Stimulated activated naive B cell treated with anti-CD40 and anti-IgM and Interleukin-4, amounts not matched to agents 10 μg/mL and 1 μg/mL and 100 μg/mL, for 72 hours (primary cell): ENCODE results near the gene RALA.
A peak's percentile ranks its signal among the peaks of the same experiment; 100 is the strongest.

Experiments used
- ATAC-seq, 2 donors: fragments of 150-1000 bp; cut with Tn5 transposase; replicated peaks; 2 replicates each; pipeline ENCODE4 v1.10.0; 2021; ENCODE audit warnings: moderate library complexity in 1 of 2
- DNase-seq: peaks from one replicate; pipeline ENCODE4 v3.0.0; 2021
- H3K27ac Mint-ChIP-seq: one replicate; pipeline ENCODE4 v1.8.0; 2022; ENCODE audit warnings: mild to moderate bottlenecking, mixed read lengths
- H3K27me3 Mint-ChIP-seq, 2 donors: one replicate each; pipeline ENCODE4 v1.8.0; 2022; ENCODE audit warnings: mixed read lengths in 2 of 2
- H3K36me3 Mint-ChIP-seq, 2 donors: one replicate each; pipeline ENCODE4 v1.8.0; 2022; ENCODE audit warnings: mixed read lengths in 2 of 2, mild to moderate bottlenecking in 1 of 2
- H3K4me1 Mint-ChIP-seq, 2 donors: one replicate each; pipeline ENCODE4 v1.8.0; 2022; ENCODE audit warnings: mixed read lengths in 2 of 2, mild to moderate bottlenecking in 1 of 2
- H3K4me3 Mint-ChIP-seq, 2 donors: one replicate each; pipeline ENCODE4 v1.8.0; 2022; ENCODE audit warnings: mild to moderate bottlenecking in 2 of 2, mixed read lengths in 2 of 2, moderate library complexity in 1 of 2
- H3K9me3 Mint-ChIP-seq, 2 donors: one replicate each; pipeline ENCODE4 v1.8.0; 2022; ENCODE audit warnings: mixed read lengths in 2 of 2, mild to moderate bottlenecking in 1 of 2

The RALA gene

GRCh38 chr7:39605087-39605486 lies 18.3 kb upstream of the RALA start:
- H3K27ac Mint-ChIP-seq, result no peak overlapping the region
- H3K4me3 Mint-ChIP-seq, result no peak overlapping the region
- H3K9me3 Mint-ChIP-seq, result no peaks in the 10 kb centered on the region
- H3K4me1 Mint-ChIP-seq, result peaks cover 9 to 28% of the 10 kb centered on the region in 2 donors
- no peak for DNase-seq
- peaks cover 5 to 13% of the 10 kb centered on the region in 2 donors for H3K27me3 Mint-ChIP-seq
- peak; percentile 77 to 78 for ATAC-seq
- H3K36me3 Mint-ChIP-seq, result peaks cover 0 to 1% of the 10 kb centered on the region in 2 donors

DNA sequence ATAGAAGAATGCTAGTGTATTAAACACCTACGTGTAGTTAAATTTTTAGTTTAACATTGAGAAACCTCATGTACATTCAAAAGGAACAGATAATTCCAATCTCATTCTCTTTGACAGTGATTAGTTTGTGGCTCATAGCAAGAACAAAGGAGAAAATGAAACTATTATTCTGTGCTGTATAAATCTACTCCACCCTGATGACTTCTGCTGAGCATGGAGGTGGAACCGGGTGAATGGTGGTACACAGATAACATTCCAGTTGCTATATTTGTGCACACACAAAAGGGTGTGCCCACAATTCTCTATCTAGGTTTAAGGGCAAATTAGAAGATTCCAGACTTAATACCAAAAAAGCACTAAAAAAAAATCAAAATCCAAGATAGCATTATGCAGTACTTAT lies 17.0 kb upstream of the RALA start:
- H3K4me3 Mint-ChIP-seq, result no peak overlapping the region
- H3K36me3 Mint-ChIP-seq, result peaks cover 0 to 1% of the 10 kb centered on the region in 2 donors
- peaks cover 9 to 35% of the 10 kb centered on the region in 2 donors for H3K4me1 Mint-ChIP-seq
- H3K9me3 Mint-ChIP-seq, result no peaks in the 10 kb centered on the region
- H3K27me3 Mint-ChIP-seq, result peaks cover 14 to 18% of the 10 kb centered on the region in 2 donors
- H3K27ac Mint-ChIP-seq, result no peak overlapping the region
- DNase-seq, result no peak
- ATAC-seq, result no peak

GRCh38 chr7:39606941-39607340 lies 16.4 kb upstream of the RALA start:
- Mint-ChIP-seq H3K4me1 (peaks cover 9 to 35% of the 10 kb centered on the region in 2 donors), H3K9me3 (no peaks in the 10 kb centered on the region), H3K27ac (no peak overlapping the region), H3K27me3 (peaks cover 14 to 18% of the 10 kb centered on the region in 2 donors), H3K4me3 (no peak overlapping the region), H3K36me3 (peaks cover 0 to 1% of the 10 kb centered on the region in 2 donors)
- no peak for ATAC-seq
- no peak for DNase-seq

GRCh38 chr7:39607865-39608264 lies 15.5 kb upstream of the RALA start:
- no peaks in the 10 kb centered on the region for H3K9me3 Mint-ChIP-seq
- no peak overlapping the region for H3K27ac Mint-ChIP-seq
- H3K27me3 Mint-ChIP-seq, result peaks cover 14 to 22% of the 10 kb centered on the region in 2 donors
- H3K4me1 Mint-ChIP-seq, result peaks cover 9 to 35% of the 10 kb centered on the region in 2 donors
- H3K4me3 Mint-ChIP-seq, result no peak overlapping the region
- H3K36me3 Mint-ChIP-seq, result peaks cover 0 to 1% of the 10 kb centered on the region in 2 donors
- DNase-seq, result no peak
- no peak for ATAC-seq

- no peak overlapping the region for H3K4me3 Mint-ChIP-seq
- H3K4me1 Mint-ChIP-seq, result peaks cover 9 to 35% of the 10 kb centered on the region in 2 donors
These were observed 15.1 kb upstream of the RALA start for GRCh38 chr7:39608278-39608677.

GRCh38 chr7:39609113-39609934 lies 14.0 kb upstream of the RALA start:
- no peak for DNase-seq
- peaks cover 9 to 35% of the 10 kb centered on the region in 2 donors for H3K4me1 Mint-ChIP-seq
- H3K36me3 Mint-ChIP-seq, result peaks cover 0 to 1% of the 10 kb centered on the region in 2 donors
- H3K27ac Mint-ChIP-seq, result peak overlapping the region; percentile 75
- peak overlapping the region; percentile 73 to 83 for H3K4me3 Mint-ChIP-seq
- ATAC-seq, result peak; percentile 73 to 74
- no peaks in the 10 kb centered on the region for H3K9me3 Mint-ChIP-seq
- peaks cover 18 to 32% of the 10 kb centered on the region in 2 donors for H3K27me3 Mint-ChIP-seq

More at GRCh38 chr7:39608278-39608677, 15.1 kb upstream of the RALA start:
- Mint-ChIP-seq H3K9me3 (no peaks in the 10 kb centered on the region), H3K27me3 (peaks cover 18 to 22% of the 10 kb centered on the region in 2 donors), H3K27ac (no peak overlapping the region), H3K36me3 (peaks cover 0 to 1% of the 10 kb centered on the region in 2 donors)
- ATAC-seq (no peak), DNase-seq (no peak)

GRCh38 chr7:39609935-39610263 lies 13.5 kb upstream of the RALA start:
- H3K27ac Mint-ChIP-seq, result no peak overlapping the region
- peak overlapping the region; percentile 73 to 83 for H3K4me3 Mint-ChIP-seq
- peaks cover 0 to 1% of the 10 kb centered on the region in 2 donors for H3K36me3 Mint-ChIP-seq
- DNase-seq, result no peak
- peak in 1 of 2 donors; percentile 44 for ATAC-seq
- peaks cover 9 to 31% of the 10 kb centered on the region in 2 donors for H3K4me1 Mint-ChIP-seq
- peaks cover 18 to 32% of the 10 kb centered on the region in 2 donors for H3K27me3 Mint-ChIP-seq
- no peaks in the 10 kb centered on the region for H3K9me3 Mint-ChIP-seq

GRCh38 chr7:39613577-39613976 lies 9.8 kb upstream of the RALA start:
- H3K4me3 Mint-ChIP-seq, result no peak overlapping the region
- H3K36me3 Mint-ChIP-seq, result peaks cover 0 to 1% of the 10 kb centered on the region in 2 donors
- H3K27me3 Mint-ChIP-seq, result peaks cover 18 to 28% of the 10 kb centered on the region in 2 donors
- DNase-seq (no peak), ATAC-seq (no peak)
- no peaks in the 10 kb centered on the region for H3K9me3 Mint-ChIP-seq
- H3K27ac Mint-ChIP-seq, result no peak overlapping the region
- H3K4me1 Mint-ChIP-seq, result peaks cover 9 to 21% of the 10 kb centered on the region in 2 donors

GRCh38 chr7:39614299-39614698 lies 9.1 kb upstream of the RALA start:
- no peaks in the 10 kb centered on the region for H3K9me3 Mint-ChIP-seq
- no peak for ATAC-seq

DNA sequence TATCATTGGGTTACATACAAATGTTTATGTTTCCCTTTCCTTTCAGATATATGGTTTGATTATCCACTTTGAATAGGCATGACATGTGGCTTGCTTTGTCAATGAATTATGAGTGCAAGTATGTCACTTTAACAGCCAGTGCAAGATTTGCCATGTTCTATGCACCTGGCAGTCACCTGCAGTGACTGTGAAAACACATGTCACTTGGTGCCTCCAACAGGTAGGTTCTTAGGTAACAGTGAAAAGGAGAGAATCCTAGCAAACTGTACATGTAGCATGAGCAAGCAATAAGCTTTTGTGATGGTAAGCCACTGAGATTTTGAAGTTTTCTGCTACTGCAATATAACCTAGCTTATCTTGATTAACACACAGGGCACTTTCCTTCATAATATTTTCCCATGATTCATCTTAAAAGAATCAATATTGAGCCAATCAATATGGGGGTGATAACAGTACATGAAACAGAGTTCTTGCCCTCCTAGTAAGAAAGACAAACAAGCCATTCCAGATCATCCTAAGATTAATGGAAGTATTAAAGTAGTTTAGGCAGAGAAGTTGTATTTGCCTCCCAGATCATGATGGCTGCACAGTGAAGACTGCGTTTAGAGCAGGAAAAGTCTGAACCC lies 7.9 kb upstream of the RALA start:
- Mint-ChIP-seq H3K4me3 (no peak overlapping the region), H3K4me1 (peaks cover 0 to 6% of the 10 kb centered on the region in 2 donors), H3K36me3 (no peaks in the 10 kb centered on the region), H3K27me3 (peaks cover 10 to 18% of the 10 kb centered on the region in 2 donors), H3K27ac (no peak overlapping the region), H3K9me3 (no peaks in the 10 kb centered on the region)
- DNase-seq (no peak), ATAC-seq (no peak)

More at GRCh38 chr7:39614299-39614698, 9.1 kb upstream of the RALA start:
- no peak overlapping the region for H3K27ac Mint-ChIP-seq
- H3K36me3 Mint-ChIP-seq, result peaks cover 0 to 1% of the 10 kb centered on the region in 2 donors
- H3K27me3 Mint-ChIP-seq, result peaks cover 18 to 23% of the 10 kb centered on the region in 2 donors
- no peak overlapping the region for H3K4me3 Mint-ChIP-seq
- DNase-seq, result no peak
- peaks cover 4 to 15% of the 10 kb centered on the region in 2 donors for H3K4me1 Mint-ChIP-seq

GRCh38 chr7:39616138-39616537 lies 7.2 kb upstream of the RALA start:
- Mint-ChIP-seq H3K27ac (no peak overlapping the region), H3K4me1 (peaks cover 0 to 6% of the 10 kb centered on the region in 2 donors), H3K36me3 (no peaks in the 10 kb centered on the region), H3K27me3 (peaks cover 5 to 14% of the 10 kb centered on the region in 2 donors), H3K4me3 (no peak overlapping the region), H3K9me3 (no peaks in the 10 kb centered on the region)
- no peak for ATAC-seq
- no peak for DNase-seq

DNA sequence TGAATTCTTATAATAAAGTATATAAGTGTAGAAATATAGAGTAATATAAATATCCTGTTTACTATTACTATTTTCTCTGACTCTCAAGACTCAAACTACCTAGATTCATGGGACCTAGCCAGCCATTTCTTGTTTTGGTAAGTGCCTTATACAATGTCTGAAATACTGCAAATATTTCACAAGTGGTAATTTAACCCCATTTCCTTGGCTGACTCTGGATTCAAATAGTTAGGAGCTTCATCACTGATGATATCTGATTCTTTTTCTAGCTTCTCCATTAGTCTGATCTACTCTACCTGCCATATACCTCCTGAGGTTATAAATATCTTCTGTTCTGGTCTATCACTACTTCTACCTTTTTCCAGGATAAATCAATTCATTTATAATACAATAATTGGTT lies 6.4 kb upstream of the RALA start:
- no peak for DNase-seq

GRCh38 chr7:39618868-39619267 lies 4.5 kb upstream of the RALA start:
- no peak for DNase-seq
- Mint-ChIP-seq H3K27ac (no peak overlapping the region), H3K9me3 (no peaks in the 10 kb centered on the region), H3K27me3 (peaks cover 0 to 5% of the 10 kb centered on the region in 2 donors), H3K4me1 (peaks cover 10 to 23% of the 10 kb centered on the region in 2 donors), H3K36me3 (no peaks in the 10 kb centered on the region), H3K4me3 (no peak overlapping the region)
- ATAC-seq, result no peak

More for the DNA sequence above, 6.4 kb upstream of the RALA start:
- no peak overlapping the region for H3K27ac Mint-ChIP-seq
- peaks cover 5 to 14% of the 10 kb centered on the region in 2 donors for H3K27me3 Mint-ChIP-seq
- H3K4me3 Mint-ChIP-seq, result no peak overlapping the region
- ATAC-seq, result no peak
- no peaks in the 10 kb centered on the region for H3K9me3 Mint-ChIP-seq
- peaks cover 5 to 10% of the 10 kb centered on the region in 2 donors for H3K4me1 Mint-ChIP-seq
- no peaks in the 10 kb centered on the region for H3K36me3 Mint-ChIP-seq

GRCh38 chr7:39620486-39620885 lies 2.9 kb upstream of the RALA start:
- no peak for DNase-seq
- H3K9me3 Mint-ChIP-seq, result no peaks in the 10 kb centered on the region
- H3K4me1 Mint-ChIP-seq, result peaks cover 20 to 38% of the 10 kb centered on the region in 2 donors
- no peaks in the 10 kb centered on the region for H3K27me3 Mint-ChIP-seq
- H3K27ac Mint-ChIP-seq, result peak overlapping the region; percentile 43
- peak overlapping the region; percentile 27 to 64 for H3K4me3 Mint-ChIP-seq
- no peak for ATAC-seq
- H3K36me3 Mint-ChIP-seq, result peaks cover 0 to 3% of the 10 kb centered on the region in 2 donors
